HL-60/S4 (cell line): ENCODE results near the gene GOLGA6A.
"Not testable (repeated sequence)": the region's sequence is repeated elsewhere in the genome, so short reads cannot be mapped to it uniquely, and the experiment has no call there.

ENCODE experiments used
- in situ Hi-C: fragments of 300-500 bp; cut with MboI; formaldehyde crosslinking; loops from 2 replicates; pipeline ENCODE4 v1.14.3; 2022; ENCODE audit warnings: low sequenced_read_pairs

Gene GOLGA6A

GRCh38 chr15:74109713-74110112 is 27.4 kb upstream of the GOLGA6A start:
- in situ Hi-C loops, result loop anchor here (10.0 kb wide), 1 partner anchor 55 kb away; no protein-coding TSS in a partner anchor

GRCh38 chr15:74108611-74109010 is 26.3 kb upstream of the GOLGA6A start:
- in situ Hi-C loops, result not testable (repeated sequence)

DNA sequence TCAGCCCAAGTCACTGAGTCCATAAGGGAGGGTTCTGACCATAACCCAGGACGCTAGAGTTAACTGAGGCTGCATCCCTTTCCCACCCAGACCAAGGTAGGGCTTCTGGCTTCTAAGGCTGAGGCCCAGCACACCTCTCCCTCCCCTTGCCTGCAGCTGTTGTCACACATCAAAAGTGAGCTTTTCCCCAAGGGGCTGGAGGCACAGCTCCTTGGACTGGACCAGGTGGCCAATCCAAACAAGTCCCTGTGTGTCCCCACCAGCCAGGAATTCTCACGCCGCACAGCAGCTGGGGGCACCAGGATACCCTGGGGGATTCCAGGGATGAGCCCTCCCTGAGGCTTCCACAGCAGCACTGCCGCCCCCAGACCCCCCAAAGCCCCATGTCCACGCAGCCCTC is 25.8 kb upstream of the GOLGA6A start:
- in situ Hi-C loops, result no loop called here

- in situ Hi-C loops, result not testable (repeated sequence)
Observed at GRCh38 chr15:74099963-74100733, 17.8 kb upstream of the GOLGA6A start.

GRCh38 chr15:74096753-74097474 is 14.6 kb upstream of the GOLGA6A start:
- in situ Hi-C loops, result not testable (repeated sequence)

DNA sequence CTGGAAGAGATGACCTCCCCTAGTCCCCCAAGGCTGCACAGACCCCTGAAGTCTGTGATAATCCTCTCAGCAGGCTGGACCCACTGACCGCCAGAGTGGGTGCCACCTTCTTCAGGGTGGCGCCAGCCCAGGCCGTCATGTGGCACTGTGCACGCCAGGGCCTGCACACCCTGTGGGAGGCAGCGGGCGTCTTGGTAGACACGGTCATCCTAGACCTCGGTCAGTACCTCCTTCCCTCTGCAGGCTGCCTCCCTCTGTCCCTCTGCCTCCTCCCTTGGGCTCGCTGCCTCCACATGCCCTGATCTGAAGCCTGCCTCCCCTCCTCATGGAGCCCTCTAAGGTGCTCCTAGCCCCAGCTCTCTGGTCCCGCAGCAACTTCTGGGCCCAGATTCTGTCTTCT is 13.3 kb upstream of the GOLGA6A start:
- in situ Hi-C loops, result not testable (repeated sequence)

GRCh38 chr15:74094567-74094966 is 12.2 kb upstream of the GOLGA6A start:
- in situ Hi-C loops, result not testable (repeated sequence)

DNA sequence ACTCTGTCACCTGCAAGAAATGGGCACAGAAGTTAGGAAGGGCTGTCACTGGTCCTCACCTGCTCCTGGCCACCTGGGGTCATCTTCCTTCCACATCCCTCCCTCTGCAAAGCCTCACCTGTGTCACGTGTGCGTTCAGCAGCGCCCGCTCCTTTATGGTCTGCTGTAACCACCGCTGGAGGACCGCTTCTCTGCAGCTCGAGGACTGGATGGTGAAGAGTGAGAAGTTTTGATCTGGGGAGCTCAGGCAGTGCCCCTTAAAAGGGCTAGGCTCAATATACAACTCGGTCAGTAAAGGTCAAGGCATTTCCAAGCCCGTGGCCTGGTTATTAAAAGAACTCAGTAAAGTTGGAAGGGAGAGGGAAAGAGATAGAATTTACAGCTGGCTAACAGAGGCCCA is 6.6 kb downstream of the GOLGA6A start:
- in situ Hi-C loops, result not testable (repeated sequence)

DNA sequence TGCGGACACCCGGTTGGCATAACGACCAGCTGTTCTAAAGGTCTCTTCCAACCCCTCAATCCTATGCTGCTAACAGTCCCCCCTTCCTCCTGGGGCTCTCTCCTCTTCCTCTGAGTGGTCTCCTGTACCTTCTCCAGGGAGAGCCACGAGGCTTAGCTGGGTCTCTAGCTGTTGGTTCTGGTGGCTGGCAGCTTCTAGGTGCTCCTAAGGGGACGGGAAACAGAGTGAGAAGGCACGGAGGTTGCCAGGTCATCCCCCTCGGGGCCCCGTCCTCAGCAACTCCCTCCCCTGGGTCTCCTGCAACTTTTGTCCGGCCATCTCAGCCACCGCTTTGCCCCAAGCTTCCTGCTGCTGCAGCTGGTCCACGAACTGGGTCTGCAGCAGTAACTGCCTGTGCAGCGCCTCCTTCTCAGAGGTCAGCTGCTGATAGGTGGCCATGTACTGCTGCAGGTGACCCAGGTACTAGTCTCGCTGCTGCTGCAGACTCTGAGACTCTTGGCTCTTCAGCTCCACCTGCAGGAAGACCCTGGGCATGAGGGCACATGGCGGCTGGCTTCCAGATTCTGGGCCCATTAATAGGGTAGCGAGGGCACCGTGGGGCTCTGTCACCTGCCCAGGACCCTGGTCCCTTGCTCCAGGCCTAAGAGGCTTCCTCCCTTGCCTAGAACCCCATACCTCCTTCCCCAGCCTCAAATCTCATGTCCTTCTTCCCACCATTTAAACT is 9.6 kb downstream of the GOLGA6A start:
- in situ Hi-C loops, result loop anchor here (25.0 kb wide), 1 partner anchor 1240 kb away; no protein-coding TSS in a partner anchor

DNA sequence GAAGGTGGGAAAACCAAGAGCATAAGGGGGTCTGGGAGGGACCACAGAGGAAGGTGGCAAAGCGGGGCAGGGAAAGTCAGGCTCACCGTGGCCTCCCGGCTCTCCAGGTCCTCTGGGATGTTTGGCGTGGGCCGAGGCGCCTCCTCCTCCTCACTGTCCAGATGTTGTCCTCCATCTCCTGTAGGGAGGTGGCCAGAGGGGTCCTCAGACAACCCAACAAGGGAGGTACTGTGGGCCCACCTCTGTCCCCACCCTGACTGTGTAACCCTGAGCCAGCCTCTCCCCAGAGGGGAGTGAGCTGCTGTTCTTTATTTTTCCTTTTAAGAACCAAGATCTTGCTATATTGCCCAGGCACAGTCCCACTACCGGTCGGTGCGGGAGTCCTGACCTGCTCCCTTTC is 10.2 kb downstream of the GOLGA6A start:
- in situ Hi-C loops, result loop anchor here (25.0 kb wide), 1 partner anchor 1240 kb away; no protein-coding TSS in a partner anchor

DNA sequence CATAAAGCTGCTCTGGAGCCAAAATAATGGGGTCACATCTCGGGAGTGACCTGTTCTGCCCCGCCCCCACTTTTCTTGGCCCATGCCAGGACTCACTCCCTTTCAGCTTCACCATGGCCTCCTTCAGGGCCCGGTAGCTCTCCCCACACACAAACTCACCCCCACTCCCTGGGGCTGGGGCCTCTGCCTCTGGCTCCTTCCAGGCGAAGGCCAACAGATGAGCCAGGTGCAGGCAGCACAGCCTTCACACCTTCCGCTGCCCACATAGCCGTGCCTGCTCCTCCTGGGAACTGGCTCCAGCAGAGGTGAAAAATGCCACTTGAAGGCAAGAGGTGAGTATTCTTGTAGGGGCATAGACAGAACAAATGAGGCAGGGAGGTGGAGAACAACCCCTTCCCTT is 10.7 kb downstream of the GOLGA6A start:
- in situ Hi-C loops, result loop anchor here (25.0 kb wide), 1 partner anchor 1241 kb away; no protein-coding TSS in a partner anchor

DNA sequence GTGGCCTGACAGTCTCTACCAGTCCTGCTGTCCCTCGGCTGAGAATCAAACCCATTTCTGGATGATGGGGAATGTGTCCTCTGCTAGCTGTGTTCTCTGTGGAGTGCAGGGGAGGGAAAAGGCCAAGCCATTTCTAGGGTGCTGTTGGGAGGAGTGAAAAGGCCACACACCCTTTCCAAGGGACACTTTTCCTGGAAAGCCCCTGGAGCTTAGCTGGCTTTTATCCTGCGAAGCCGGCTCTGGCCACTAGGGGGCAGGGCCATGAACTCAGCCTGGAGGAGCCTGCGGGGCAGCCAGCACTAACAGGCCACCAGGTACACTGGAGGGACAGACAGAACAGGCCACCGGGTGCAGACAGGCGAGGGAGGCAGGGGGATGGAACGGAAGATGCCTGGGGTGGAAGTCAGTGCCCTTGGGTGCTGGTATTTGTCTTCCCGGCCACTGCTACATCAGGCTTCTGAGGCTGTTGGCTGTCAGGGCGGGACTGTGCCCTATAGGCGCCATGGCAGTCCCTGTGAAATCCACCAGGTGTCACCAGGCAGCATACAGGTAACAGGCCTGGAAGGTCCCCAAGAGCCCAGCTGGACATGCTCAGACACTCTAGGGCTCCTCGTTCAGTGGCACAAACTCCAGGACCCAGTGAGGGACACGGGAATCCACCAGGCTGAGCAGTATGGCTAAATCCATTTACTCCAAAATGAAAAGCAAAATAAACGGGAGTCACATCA is 16.5 kb downstream of the GOLGA6A start:
- in situ Hi-C loops, result loop anchor here (25.0 kb wide), 1 partner anchor 1246 kb away; no protein-coding TSS in a partner anchor

DNA sequence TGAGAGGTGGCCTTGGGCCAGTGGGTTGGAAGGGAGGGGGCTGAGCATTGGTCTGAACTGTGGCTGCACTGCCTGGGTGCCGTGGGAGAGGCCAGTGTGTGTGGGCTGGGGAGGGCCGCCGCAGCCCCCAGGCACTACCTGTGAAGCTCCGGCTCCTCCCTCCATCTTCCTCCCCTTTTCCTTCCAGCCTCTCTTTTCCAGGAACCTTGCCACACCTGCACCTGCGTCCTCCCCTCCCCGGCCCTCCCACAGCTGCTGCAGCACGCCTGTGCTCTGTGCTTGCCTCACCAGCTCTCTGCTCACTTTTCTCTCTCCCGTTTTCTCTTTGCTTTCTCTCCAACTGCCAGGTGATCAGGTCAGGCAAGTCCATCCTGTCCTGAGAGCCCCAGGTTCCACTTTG is 17.5 kb downstream of the GOLGA6A start:
- in situ Hi-C loops, result loop anchor here (25.0 kb wide), 1 partner anchor 1247 kb away; no protein-coding TSS in a partner anchor

GRCh38 chr15:74064183-74064582 is 18.2 kb downstream of the GOLGA6A start:
- in situ Hi-C loops, result loop anchor here (25.0 kb wide), 1 partner anchor 1248 kb away; no protein-coding TSS in a partner anchor

- in situ Hi-C loops, result loop anchor here (25.0 kb wide), 1 partner anchor 1249 kb away; no protein-coding TSS in a partner anchor
Observed at GRCh38 chr15:74063425-74064146, 18.8 kb downstream of the GOLGA6A start.

DNA sequence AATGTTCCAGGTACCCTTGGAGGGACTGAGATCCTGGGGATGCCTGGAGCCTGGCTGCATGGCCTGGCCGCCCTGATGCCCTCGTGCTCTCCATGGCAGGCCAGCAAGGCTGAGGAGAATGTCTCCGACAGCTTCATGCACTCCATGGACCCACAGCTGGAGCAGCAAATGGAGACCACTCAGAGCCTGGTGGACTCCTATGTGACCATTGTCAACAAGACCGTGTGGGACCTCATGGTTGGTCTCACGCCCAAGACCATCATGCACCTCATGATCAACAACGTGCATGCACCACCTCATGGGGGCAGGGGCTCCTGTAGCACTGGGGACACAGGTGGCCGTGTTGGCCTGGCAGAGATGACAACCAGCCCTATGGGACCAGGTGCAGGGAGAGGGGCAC is 19.7 kb downstream of the GOLGA6A start:
- in situ Hi-C loops, result loop anchor here (25.0 kb wide), 1 partner anchor 1250 kb away; no protein-coding TSS in a partner anchor

DNA sequence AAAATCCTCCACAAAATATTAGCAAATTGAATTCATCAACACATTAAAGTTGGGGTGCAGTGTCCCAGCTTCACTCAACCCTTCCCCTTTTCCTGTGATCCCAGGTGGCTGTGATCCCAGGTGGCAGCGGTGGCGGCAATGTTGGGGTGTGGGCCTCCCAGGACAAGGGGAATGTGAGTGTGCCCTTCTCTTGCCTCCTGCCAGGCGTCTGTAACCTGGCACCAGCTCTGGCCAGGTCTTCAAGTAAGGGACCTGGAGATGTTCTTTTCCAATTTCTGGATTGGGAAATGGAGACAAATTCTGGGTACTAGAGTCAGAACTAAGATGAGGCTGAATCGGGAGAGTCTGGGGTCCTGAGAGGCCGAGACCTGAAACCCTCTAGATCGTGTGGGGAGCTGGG is 20.1 kb downstream of the GOLGA6A start:
- in situ Hi-C loops, result loop anchor here (25.0 kb wide), 1 partner anchor 1250 kb away; no protein-coding TSS in a partner anchor

GRCh38 chr15:74060251-74060650 is 22.1 kb downstream of the GOLGA6A start:
- in situ Hi-C loops, result loop anchor here (25.0 kb wide), 1 partner anchor 1252 kb away; no protein-coding TSS in a partner anchor

GRCh38 chr15:74059050-74059833 is 23.1 kb downstream of the GOLGA6A start:
- in situ Hi-C loops, result loop anchor here (10.0 to 25.0 kb wide), 2 partner anchors 56 to 1253 kb away; no protein-coding TSS in a partner anchor
